WTC11 (cell line): ENCODE measurements around the gene ARHGAP4. TPM values are rescaled to one million over a fixed set of nuclear protein-coding genes. Genes with fewer than 3 reads are reported as not detected.

Source experiments
- ATAC-seq: fragments of 200-7000 bp; cut with Tn5 transposase; 2 replicates; pipeline ENCODE4 v1.10.0; 2021; ENCODE audit warnings: mild to moderate bottlenecking, moderate library complexity
- CTCF ChIA-PET: fragments of 300-600 bp; sonication (Branson Sonifier 250); formaldehyde crosslinking; loops from one replicate; lab custom pipeline; 2021; ENCODE audit warnings: antibody characterized with exemption; lab: Charles Lee
- POLR2A ChIA-PET: fragments of 350-600 bp; sonication (Branson Sonifier 250); formaldehyde crosslinking; loops from one replicate; lab custom pipeline; 2021; ENCODE audit warnings: antibody characterized with exemption; lab: Charles Lee
- DNase-seq: peaks from one replicate; pipeline ENCODE4 v3.0.0; 2021; ENCODE audit warnings: low spot score
- H3K27ac Mint-ChIP-seq: 2 replicates; pipeline ENCODE4 v1.8.0; 2021; ENCODE audit warnings: mixed read lengths
- H3K27me3 Mint-ChIP-seq: 2 replicates; pipeline ENCODE4 v1.8.0; 2021; ENCODE audit warnings: low read depth, mild to moderate bottlenecking, moderate library complexity, mixed read lengths
- H3K36me3 Mint-ChIP-seq: 2 replicates; pipeline ENCODE4 v1.8.0; 2021; ENCODE audit warnings: mixed read lengths
- H3K4me1 Mint-ChIP-seq: 2 replicates; pipeline ENCODE4 v1.8.0; 2022; ENCODE audit warnings: mixed read lengths
- H3K4me3 Mint-ChIP-seq: 2 replicates; pipeline ENCODE4 v1.8.0; 2021; ENCODE audit warnings: mild to moderate bottlenecking, moderate library complexity, mixed read lengths
- H3K9me3 Mint-ChIP-seq: 2 replicates; pipeline ENCODE4 v1.8.0; 2021; ENCODE audit warnings: mixed read lengths
- ATF2 ChIP-seq: sonication (generic); formaldehyde crosslinking; IDR thresholded peaks from 2 replicates; pipeline ENCODE4 v1.8.1; 2022; ENCODE audit warnings: low read depth, missing genetic modification reagents, borderline replicate concordance
- ATF3 ChIP-seq: sonication (generic); formaldehyde crosslinking; conservative IDR thresholded peaks from 2 replicates; pipeline ENCODE4 v1.8.1; 2022; ENCODE audit warnings: mild to moderate bottlenecking, missing genetic modification reagents
- CBFB ChIP-seq: sonication (generic); formaldehyde crosslinking; IDR thresholded peaks from 2 replicates; pipeline ENCODE4 v1.8.1; 2022; ENCODE audit warnings: mild to moderate bottlenecking, low read depth, missing genetic modification reagents
- CREB1 ChIP-seq: sonication (generic); formaldehyde crosslinking; IDR thresholded peaks from 2 replicates; pipeline ENCODE4 v1.8.0; 2023; ENCODE audit warnings: mild to moderate bottlenecking, missing genetic modification reagents
- E2F1 ChIP-seq: sonication (generic); formaldehyde crosslinking; IDR thresholded peaks from 2 replicates; pipeline ENCODE4 v1.8.0; 2022; ENCODE audit warnings: mild to moderate bottlenecking, missing genetic modification reagents
- EMX1 ChIP-seq: fragments of 250-450 bp; sonication (Bioruptor Pico); IDR thresholded peaks from 2 replicates; pipeline ENCODE4 v1.8.0; 2021; ENCODE audit warnings: mild to moderate bottlenecking
- ERG ChIP-seq: fragments of 250-450 bp; sonication (Bioruptor Pico); IDR thresholded peaks from 2 replicates; pipeline ENCODE4 v1.8.0; 2021; ENCODE audit warnings: mild to moderate bottlenecking
- ESRRA ChIP-seq: sonication (generic); formaldehyde crosslinking; IDR thresholded peaks from 2 replicates; pipeline ENCODE4 v1.8.1; 2022; ENCODE audit warnings: mild to moderate bottlenecking, missing genetic modification reagents, borderline replicate concordance
- ETV6 ChIP-seq: sonication (generic); formaldehyde crosslinking; IDR thresholded peaks from 2 replicates; pipeline ENCODE4 v1.8.1; 2022; ENCODE audit warnings: mild to moderate bottlenecking, missing genetic modification reagents
- FOXP4 ChIP-seq: sonication (generic); formaldehyde crosslinking; IDR thresholded peaks from 2 replicates; pipeline ENCODE4 v1.8.0; 2022; ENCODE audit warnings: mild to moderate bottlenecking, missing genetic modification reagents
- GRHL2 ChIP-seq: fragments of 250-450 bp; sonication (Bioruptor Pico); IDR thresholded peaks from 2 replicates; pipeline ENCODE4 v1.8.0; 2022; ENCODE audit warnings: mild to moderate bottlenecking, moderate library complexity; ENCODE audit not compliant: insufficient replicate concordance, severe bottlenecking
- GTF2I ChIP-seq: fragments of 250-450 bp; sonication (Bioruptor Pico); conservative IDR thresholded peaks from 2 replicates; pipeline ENCODE4 v1.4.0; 2021; ENCODE audit warnings: mild to moderate bottlenecking
- JUN ChIP-seq: sonication (generic); formaldehyde crosslinking; IDR thresholded peaks from 2 replicates; pipeline ENCODE4 v1.8.0; 2023; ENCODE audit warnings: mild to moderate bottlenecking, missing genetic modification reagents
- KAT7 ChIP-seq: sonication (generic); formaldehyde crosslinking; IDR thresholded peaks from 2 replicates; pipeline ENCODE4 v1.8.1; 2023; ENCODE audit warnings: missing genetic modification reagents, mild to moderate bottlenecking, borderline replicate concordance
- RORB ChIP-seq: fragments of 250-450 bp; sonication (Bioruptor Pico); IDR thresholded peaks from 2 replicates; pipeline ENCODE4 v1.9.0; 2021; ENCODE audit warnings: mild to moderate bottlenecking
- SOX15 ChIP-seq: fragments of 250-450 bp; sonication (Bioruptor Pico); IDR thresholded peaks from 2 replicates; pipeline ENCODE4 v1.9.0; 2021; ENCODE audit warnings: mild to moderate bottlenecking
- SP1 ChIP-seq: sonication (generic); formaldehyde crosslinking; conservative IDR thresholded peaks from 2 replicates; pipeline ENCODE4 v1.8.1; 2022; ENCODE audit warnings: missing genetic modification reagents
- TCF7 ChIP-seq: sonication (generic); formaldehyde crosslinking; IDR thresholded peaks from 2 replicates; pipeline ENCODE4 v1.8.0; 2022; ENCODE audit warnings: mild to moderate bottlenecking, low read depth, missing genetic modification reagents, moderate library complexity
- TEAD1 ChIP-seq: sonication (generic); formaldehyde crosslinking; IDR thresholded peaks from 2 replicates; pipeline ENCODE4 v1.8.0; 2022; ENCODE audit warnings: mild to moderate bottlenecking, missing genetic modification reagents
- TEAD4 ChIP-seq: sonication (generic); formaldehyde crosslinking; IDR thresholded peaks from 2 replicates; pipeline ENCODE4 v1.8.0; 2022; ENCODE audit warnings: mild to moderate bottlenecking, missing genetic modification reagents
- ZNF219 ChIP-seq: sonication (generic); formaldehyde crosslinking; IDR thresholded peaks from 2 replicates; pipeline ENCODE4 v1.8.0; 2023; ENCODE audit warnings: missing genetic modification reagents, mild to moderate bottlenecking, borderline replicate concordance
- ZNF232 ChIP-seq: sonication (generic); formaldehyde crosslinking; IDR thresholded peaks from 2 replicates; pipeline ENCODE4 v1.8.0; 2022; ENCODE audit warnings: mild to moderate bottlenecking, missing genetic modification reagents
- ZNF263 ChIP-seq: sonication (generic); formaldehyde crosslinking; IDR thresholded peaks from 2 replicates; pipeline ENCODE4 v1.8.1; 2022; ENCODE audit warnings: low read depth, mild to moderate bottlenecking, moderate library complexity, missing genetic modification reagents
- ZNF281 ChIP-seq: sonication (generic); formaldehyde crosslinking; IDR thresholded peaks from 2 replicates; pipeline ENCODE4 v1.8.0; 2023; ENCODE audit warnings: mild to moderate bottlenecking, missing genetic modification reagents
- ZNF317 ChIP-seq: sonication (generic); formaldehyde crosslinking; IDR thresholded peaks from 2 replicates; pipeline ENCODE4 v1.8.1; 2023; ENCODE audit warnings: low read depth, mild to moderate bottlenecking, moderate library complexity, missing genetic modification reagents, borderline replicate concordance
- total RNA-seq: library from RNA; stranded (reverse); gene quantifications from 3 replicates; pipeline ENCODE4 v1.2.3, GENCODE V29; 2021

ARHGAP4 gene
- total RNA-seq, 1 experiment from 2014 or later, result 52.1 TPM

GRCh38 chrX:153867139-153867538, 58.9 kb downstream of the ARHGAP4 start (continued):
- TF ChIP-seq ZNF263 (CRISPR knock-in tag), result no peak

GRCh38 chrX:153866302-153867019, 59.6 kb downstream of the ARHGAP4 start:
- no peak for ATAC-seq
- ChIA-PET POLR2A (no interaction called here), CTCF (no interaction called here)
- Mint-ChIP-seq H3K36me3 (peaks cover 7% of the 10 kb centered on the region), H3K27ac (no peak overlapping the region), H3K4me1 (peaks cover 9% of the 10 kb centered on the region; the same call in 1 of the 2 replicates), H3K4me3 (no peak overlapping the region), H3K9me3 (no peaks in the 10 kb centered on the region), H3K27me3 (no peaks in the 10 kb centered on the region)
- no peak for TF ChIP-seq FOXP4 (CRISPR knock-in tag)
- no peak for TF ChIP-seq JUN (CRISPR knock-in tag)
- no peak for TF ChIP-seq ETV6
- TF ChIP-seq ZNF232 (CRISPR knock-in tag), result no peak
- no peak for TF ChIP-seq CBFB
- TF ChIP-seq ZNF317 (CRISPR knock-in tag), result no peak
- TF ChIP-seq ERG (CRISPR knock-in tag), result no peak
- TF ChIP-seq TCF7, result no peak
- no peak for DNase-seq

- Mint-ChIP-seq H3K27me3 (no peaks in the 10 kb centered on the region), H3K4me1 (peaks cover 14% of the 10 kb centered on the region), H3K36me3 (peaks cover 7% of the 10 kb centered on the region), H3K4me3 (no peak overlapping the region), H3K9me3 (no peaks in the 10 kb centered on the region), H3K27ac (no peak overlapping the region)
- POLR2A ChIA-PET, result no interaction called here
- ATAC-seq (no peak), DNase-seq (no peak)
- TF ChIP-seq CREB1 (CRISPR knock-in tag), result no peak
- no peak for TF ChIP-seq ATF3
- no peak for TF ChIP-seq ZNF281
- no peak for TF ChIP-seq ZNF219
- TF ChIP-seq ETV6, result no peak
- no peak for TF ChIP-seq ATF2 (CRISPR knock-in tag)
- no peak for TF ChIP-seq SOX15
- no peak for TF ChIP-seq SP1 (CRISPR knock-in tag)
- TF ChIP-seq E2F1 (CRISPR knock-in tag), result no peak
- TF ChIP-seq GTF2I (CRISPR knock-in tag), result no peak
- TF ChIP-seq ZNF263 (CRISPR knock-in tag), result no peak
- TF ChIP-seq KAT7 (CRISPR knock-in tag), result no peak
- no peak for TF ChIP-seq CBFB
- TF ChIP-seq TEAD1 (CRISPR knock-in tag), result no peak
- TF ChIP-seq GRHL2, result no peak
- no peak for TF ChIP-seq RORB (CRISPR knock-in tag)
- TF ChIP-seq TEAD4 (CRISPR knock-in tag), result no peak
- no peak for TF ChIP-seq ESRRA
- TF ChIP-seq EMX1, result no peak
- CTCF ChIA-PET, result no interaction called here
Observed at GRCh38 chrX:153865685-153866084, 60.4 kb downstream of the ARHGAP4 start.
